Right renal pelvis (tissue), 4 donors: Measurements from ENCODE around the gene PHF5A. TPM values are rescaled to one million over a fixed set of nuclear protein-coding genes. Genes with fewer than 3 reads are reported as not detected.
"Not testable (repeated sequence)": the region's sequence is repeated elsewhere in the genome, so short reads cannot be mapped to it uniquely, and the experiment has no call there.

Source experiments
- DNase-seq, 4 donors: peaks; one replicate each; pipeline ENCODE4 v3.0.0-alpha.2; 2013; ENCODE audit warnings: low read depth in 4 of 4, low spot score in 3 of 4, missing footprints in 1 of 4
- polyA plus RNA-seq, 4 donors: library from polyadenylated mRNA; unstranded; fragments of 120-200 nt; gene quantifications; one replicate each; pipeline ENCODE4 v1.2.1, GENCODE V29; 2013; ENCODE audit not compliant: insufficient read length in 4 of 4

The PHF5A gene
- polyA plus RNA-seq, 4 donors: 55.8 to 68.1 (median 58.1) TPM

GRCh38 chr22:41458161-41458728, 10.2 kb downstream of the PHF5A start:
- DNase-seq: no peak

DNA sequence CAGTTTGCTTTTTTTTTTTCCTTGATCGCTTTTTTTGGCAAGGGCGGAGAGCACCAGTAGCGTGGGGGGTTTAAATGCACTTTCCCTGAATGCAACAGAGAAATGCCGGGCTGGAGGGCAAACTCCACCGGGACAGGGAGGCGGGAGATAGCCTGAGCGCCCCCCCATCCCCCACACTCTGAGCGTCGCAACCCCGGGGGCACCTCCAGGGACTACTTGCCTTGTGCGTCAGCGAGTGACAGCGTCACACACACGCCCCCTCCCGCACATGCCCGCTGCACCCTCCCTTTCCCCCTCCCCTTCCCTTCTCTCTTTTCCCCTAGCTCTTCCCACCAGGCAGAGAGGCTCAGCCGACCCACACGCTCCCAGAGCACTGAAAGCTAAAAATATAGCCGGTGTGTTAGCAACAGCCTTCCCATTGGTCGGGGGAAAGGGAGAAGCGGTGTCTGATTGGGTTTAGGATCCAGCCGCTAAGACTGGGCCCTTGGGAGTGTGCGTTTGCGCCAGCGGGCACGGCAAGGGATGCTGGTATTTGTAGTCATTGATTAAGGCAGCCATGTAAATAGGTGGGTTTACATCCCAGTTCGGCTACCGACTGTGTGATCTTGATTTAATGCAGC, 20.2 kb downstream of the PHF5A start:
- DNase-seq: peak; percentile 93 to 99 (median 98)

DNA sequence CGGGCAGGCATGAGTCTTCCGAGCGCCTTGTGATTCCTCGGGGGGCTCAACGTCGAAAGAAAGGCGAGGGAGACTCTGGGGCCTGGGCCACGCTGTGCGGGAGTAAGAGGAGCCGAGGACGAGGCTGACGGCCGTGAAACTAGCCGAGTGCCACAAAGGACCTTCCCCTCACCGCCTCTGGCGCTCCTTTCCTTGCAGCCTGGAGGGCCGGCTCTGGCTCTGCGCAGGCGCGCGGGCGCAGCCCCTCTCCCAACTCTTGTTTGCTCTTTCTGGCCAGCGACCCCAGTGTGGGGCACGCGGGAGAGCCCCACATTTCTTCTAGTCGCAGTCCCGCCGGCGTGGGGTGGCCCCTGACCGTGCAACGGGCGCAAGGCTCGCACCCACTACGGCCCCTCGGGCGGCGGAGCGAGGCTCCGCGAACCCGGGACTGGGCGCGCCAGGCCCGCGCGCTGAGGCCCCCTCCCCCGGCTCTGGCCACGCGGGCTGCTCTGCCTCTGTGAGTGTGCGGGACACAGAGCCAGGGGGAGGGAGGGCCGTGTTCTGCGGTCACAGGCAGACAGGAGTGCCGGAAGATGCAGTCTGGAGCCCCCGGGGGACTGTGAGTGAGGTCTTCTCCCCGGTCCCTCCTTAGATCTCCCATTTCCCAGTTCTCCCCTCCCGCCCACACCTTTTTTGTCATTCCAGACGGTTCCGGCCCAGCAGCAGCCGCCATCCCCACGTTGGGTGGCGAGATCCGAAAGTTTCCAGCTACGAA, 20.9 kb downstream of the PHF5A start:
- peak in 1 of 4 donors; percentile 73 for DNase-seq

DNA sequence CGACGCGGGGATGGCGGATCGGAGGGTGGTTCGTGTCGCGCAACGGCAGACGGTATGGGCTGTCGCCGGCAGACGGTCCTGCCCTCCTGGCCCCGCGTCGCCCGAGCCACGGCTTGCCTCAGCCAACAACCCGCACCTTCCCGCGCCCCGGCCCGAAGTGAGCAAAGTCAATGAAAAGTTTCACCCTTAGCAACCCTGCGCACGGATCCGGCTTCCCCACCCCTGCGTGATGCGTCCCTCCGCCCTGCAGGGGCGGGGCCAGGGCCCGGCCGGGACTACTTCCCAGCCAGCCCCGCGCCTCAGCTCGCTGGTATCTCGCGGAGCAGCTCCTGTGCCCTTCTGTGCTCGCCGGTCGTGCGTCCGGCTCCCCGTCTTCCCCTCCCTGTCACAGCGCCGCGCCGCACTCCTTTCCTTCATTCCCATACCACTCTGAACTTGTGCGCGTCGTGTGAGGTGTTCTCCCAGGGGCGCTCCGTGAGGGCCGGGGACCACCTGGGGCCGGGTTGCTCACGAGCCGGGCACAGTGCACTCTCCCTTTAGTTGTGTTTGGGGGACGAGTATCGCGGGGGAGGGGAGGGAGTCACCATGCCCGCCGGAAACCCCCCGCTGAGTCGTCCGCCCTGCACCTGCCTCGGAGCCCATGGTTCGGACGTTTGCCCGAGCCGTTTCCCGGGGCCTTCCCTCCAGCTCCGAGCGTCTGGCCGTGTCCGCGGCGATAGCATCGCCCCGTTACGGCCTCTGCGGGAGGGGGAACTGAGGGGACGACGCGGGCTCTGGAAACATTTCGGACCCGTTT, 21.7 kb downstream of the PHF5A start, which contains the start of gene TOB2:
TSS of gene TOB2 (minus strand) at position 163 of the 796 bp plus-strand sequence. CDS start 9,456 bp downstream, outside the sequence.
- DNase-seq: peak; percentile 91 to 95 (median 92)

DNA sequence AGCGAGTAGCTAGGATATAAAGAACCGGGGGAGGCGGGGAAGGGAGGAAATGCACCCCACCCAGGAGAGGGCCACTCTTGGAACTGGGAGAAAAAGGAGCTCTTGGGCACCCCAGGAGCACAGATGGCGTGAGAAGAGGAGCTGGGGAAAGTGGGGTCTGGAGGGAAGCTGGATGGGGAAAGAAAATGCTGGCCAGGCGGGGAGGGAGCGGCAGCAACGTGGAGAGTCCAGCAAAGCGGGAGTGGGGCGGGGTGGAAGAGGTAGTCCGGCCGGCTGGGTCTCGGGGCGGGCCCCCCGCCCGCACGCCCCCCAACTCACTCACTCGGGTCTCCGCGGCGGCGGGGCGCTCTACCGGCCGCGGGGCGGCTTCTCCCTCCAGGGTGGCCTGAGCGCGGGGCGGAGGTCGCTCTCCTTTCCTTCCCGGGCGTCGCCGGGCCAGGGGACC, 22.4 kb downstream of the PHF5A start:
- DNase-seq: no peak

DNA sequence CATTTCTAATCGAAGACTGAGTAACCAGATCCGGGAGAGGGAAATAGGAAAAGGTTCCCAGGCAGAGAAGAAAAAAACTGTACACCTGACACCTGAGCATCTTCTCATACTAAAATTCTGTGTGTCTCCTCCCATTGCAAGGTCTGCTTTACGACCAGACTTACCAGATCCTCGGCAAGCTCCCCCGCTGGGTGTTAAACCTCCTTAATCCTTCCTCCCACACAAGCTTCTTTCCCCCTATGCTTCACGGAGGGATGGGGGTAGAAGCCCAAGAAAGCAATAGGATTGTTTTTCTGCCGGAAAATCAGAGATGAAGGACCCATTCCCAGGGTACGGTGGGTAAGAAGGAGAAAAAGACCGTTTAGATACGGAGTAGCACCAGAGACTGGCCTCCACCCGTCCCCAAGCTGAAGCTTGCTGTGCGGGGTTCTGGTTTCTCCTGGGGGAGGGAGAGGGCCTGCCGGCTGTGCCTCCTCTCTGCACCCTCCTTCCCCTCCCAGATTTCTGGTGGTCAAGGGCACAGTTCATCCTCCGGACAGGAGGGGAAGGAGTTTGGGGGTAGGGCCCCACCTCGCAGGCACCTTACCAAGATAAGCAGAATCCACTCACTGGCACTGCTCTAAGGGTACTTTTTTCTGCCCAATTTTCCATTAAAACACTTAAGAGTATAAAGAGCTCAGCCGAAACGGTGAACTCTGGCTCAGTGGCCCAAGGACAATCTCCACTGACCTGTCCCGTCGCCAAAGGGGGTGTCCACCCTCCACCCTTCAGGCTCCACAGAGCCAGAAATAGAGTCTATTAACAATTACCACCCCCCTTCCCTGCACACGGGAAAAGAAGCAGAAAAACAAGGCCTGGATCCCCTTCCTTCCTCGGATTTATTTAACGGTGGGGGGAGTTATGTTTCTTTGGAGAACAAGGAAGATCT, 23.1 kb downstream of the PHF5A start:
- no peak for DNase-seq

- peak; percentile 92 to 95 (median 94) for DNase-seq
Observed at GRCh38 chr22:41444360-41445128, 23.9 kb downstream of the PHF5A start.

DNA sequence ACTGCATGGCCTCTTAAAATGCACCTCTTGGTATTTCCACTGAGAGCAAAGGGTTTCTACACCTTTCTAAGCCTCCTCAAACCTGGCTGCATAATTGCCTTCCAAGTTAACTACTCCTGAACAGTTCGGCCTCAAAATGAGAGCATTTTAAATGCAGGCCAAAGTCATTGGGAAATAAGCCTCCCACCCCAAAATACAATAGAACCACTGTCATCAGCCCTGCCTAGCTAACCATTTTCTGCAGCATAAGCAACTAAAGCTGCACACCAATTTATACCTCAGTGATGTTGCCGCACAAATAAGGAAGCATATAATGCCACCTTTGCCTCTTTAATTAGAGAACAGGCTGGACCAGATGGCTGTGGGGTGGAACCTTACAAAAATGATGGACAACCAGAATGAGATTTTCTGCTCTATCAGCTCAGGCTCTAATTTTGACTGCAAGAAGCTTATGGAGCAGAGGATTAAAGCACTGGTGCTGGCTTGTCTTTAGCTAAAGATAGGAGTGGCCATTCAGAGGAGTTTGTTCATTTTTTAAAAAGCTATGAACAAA, 26.2 kb downstream of the PHF5A start:
- no peak for DNase-seq

- not testable (repeated sequence) for DNase-seq
Observed at GRCh38 chr22:41440511-41440910, 28.0 kb downstream of the PHF5A start.

DNA sequence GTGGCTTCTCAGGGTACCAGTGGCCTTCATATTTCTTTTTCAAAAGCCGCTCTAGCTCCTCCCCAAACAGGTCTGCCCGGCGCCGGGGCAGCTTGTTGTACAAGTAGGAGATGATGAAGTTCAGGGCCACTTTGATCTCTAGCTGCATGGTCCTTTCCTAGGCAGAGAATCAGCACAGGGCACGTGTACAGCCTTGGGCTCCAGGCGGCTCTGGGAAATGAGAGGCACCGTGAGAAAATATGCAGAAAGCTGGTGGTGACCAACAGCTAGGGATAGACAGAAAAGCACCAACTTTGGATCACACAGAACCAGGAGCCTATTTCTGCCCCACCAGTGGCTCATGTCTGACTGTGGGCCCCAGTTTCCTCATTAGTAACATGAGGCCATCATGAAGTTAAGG, 31.3 kb downstream of the PHF5A start:
- no peak for DNase-seq

DNA sequence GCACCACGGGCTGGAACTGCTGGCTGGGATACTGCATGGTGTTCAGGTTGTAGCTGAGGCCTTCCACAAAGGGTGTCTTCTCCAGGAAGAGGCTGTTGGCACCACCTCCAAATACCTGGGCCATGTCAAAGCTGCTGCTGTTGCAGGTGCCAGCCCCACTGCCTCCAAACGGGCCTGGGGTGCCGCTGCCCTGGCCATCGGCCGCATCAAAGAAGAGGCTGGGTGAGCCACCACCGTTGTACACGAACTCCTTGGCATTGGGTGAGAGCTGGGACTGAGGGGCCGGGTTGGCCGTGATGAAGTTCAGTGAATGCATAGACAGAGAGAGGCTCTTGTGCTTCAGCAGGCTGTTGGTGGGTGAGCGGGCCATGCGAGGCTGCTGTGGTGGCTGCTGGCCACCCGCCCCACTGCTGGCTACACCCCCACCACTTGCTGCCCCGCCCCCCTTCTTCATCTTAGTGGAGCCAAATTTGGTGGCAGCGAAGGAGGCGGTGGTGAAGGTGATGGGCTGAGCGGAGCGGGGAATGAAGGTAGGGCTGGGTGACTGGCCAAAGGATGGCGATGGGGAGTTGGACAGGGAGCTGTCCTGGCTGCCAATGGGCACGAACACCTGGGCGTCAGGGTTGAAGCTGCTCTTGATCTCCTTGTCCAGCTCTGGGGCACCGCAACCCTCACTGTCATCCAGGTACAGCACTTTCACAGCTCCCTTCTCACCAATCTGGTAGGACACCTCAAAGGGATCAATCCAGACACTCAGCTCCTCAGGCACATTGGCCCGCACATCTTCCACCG, 32.0 kb downstream of the PHF5A start:
- no peak for DNase-seq

- no peak for DNase-seq
Observed at GRCh38 chr22:41435560-41435959, 32.9 kb downstream of the PHF5A start.

DNA sequence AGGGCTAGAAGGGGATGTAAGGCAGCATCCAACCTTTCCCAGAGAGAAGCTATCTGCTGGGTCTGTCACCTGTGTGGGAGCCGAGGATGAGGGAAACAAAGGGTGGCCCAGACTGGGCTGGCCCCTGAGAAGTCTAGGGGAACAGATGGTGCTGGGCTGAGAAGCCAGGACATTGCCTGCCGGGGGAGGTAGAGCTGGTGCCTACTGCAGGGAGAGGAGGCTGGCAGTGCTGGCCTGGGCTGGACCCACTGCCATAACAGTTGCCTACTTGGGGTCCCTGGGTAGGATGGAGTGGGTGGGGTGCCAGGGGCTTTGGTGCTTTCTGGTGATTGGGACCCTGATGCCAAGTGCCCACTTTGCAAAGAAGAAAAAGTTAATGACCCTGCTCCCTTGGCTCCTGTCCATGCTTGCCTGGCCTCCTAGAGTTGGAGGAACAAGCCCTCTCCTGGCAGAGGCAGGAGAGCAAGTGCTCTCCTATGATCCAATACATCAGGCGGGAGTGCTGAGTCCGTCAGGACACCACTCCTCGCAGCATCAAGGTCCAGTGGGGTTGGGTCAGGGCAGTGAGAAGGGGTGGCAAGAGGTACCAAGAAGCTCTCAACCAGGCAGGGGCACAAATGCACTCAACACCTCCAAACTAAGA, 34.0 kb downstream of the PHF5A start:
- not testable (repeated sequence) for DNase-seq

DNA sequence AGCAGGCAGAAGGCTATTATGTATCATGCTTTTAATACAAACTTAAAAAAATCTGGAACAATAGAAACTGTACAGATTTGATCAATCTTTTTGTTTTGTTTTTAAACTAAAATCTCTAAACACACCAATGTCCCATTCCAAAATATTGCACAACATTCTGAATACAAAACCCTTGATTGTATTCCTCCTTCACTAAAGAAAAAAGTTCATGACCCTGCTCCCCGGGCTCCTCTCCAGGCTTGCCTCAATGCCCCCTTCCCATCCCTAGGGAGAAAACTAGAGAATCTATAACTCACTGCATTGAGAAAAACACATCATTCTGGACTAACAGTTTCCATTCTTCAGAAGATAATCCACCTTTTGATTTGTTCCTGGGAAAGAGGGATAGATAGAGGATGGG, 35.0 kb downstream of the PHF5A start:
- DNase-seq: not testable (repeated sequence)

- no peak for DNase-seq
Observed at GRCh38 chr22:41431656-41432055, 36.8 kb downstream of the PHF5A start.

DNA sequence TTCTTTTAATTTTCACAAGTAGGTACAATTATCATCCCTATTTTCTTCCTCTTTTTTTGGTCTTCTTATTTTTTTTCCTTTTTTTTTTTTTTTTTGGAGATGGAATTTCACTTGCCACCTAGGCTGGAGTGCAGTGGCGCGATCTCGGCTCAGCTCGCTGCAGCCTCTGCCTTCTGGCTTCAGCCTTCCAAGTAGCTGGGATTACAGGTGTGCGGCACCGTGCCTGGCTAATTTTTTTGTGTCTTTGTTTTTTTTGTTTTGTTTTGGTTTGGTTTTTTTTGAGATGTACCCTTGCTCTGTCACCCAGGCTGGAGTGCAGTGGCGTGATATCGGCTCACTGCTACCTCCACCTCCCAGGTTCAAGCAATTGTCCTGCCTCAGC, 38.5 kb downstream of the PHF5A start:
- no peak for DNase-seq

DNA sequence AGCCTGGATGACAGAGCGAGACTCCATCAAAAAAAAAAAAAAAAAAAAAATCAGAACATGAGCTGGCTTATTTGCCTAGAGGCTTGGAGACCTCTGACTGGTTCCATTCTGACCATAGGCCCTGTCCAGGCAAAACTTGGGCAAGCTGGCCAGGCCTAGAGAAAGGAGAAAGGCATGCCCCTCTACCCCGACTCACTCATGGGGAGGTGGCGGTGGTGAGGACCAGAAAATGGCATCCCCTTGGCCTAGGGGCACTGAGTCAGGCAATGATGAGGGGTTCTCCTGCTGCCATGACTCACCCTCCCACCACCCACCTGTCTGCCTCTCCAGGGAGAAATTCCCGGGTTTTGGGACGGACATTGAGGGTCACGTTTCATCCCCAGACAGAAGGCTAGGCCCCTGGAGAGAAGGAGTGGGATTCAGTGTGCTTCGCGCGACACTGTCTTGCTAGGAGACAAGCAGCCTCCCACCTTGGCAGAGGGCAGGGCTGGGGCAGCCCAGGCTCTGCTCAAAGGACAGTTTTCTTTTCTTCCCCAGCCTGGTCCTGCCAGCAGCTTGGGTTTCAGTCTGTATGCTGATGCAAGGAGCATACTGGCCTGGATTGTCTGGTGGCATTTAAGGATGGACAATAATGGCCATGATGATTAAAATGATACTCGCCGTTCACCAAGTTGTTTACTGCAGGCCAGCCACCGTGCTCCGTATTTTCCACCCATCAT, 39.1 kb downstream of the PHF5A start:
- DNase-seq: no peak
